GM23248 (cell line): ENCODE measurements around the gene RPS19.

ENCODE experiments used
- EZH2 ChIP-seq: fragments of 200-600 bp; sonication (generic); IDR thresholded peaks from 2 replicates; pipeline ENCODE4 v1.6.1; 2018; ENCODE audit warnings: antibody characterized with exemption, mild to moderate bottlenecking; ENCODE audit not compliant: insufficient read depth, poor library complexity, severe bottlenecking
- EZH2phosphoT487 ChIP-seq: fragments of 200-600 bp; sonication (generic); IDR thresholded peaks from 2 replicates; pipeline ENCODE4 v1.6.1; 2018; ENCODE audit warnings: antibody characterized with exemption, moderate library complexity, mild to moderate bottlenecking, low read depth; ENCODE audit not compliant: insufficient read depth

DNA sequence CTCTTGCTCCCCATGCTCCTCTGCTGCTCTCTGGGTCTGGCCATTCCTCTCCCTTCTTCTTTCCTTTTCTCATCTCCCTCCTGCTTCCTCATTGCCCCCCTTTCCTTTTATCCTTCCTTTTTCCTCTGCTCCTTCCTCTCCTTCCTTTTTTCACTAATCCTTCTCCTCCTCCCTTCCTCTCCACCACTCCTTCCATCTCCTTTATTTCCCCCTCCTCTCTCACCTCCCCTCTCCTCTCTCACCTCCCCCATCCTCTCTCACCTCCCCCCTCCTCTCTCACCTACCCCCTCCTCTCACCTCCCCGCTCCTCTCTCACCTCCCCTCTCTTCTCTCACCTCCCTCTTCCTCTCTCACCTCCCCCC lies 36.5 kb downstream of the RPS19 start:
- no peak for TF ChIP-seq EZH2
- no peak for TF ChIP-seq EZH2phosphoT487
